Activated CD4-positive, CD25-positive, alpha-beta regulatory T cell treated with anti-CD3 and anti-CD28 coated beads, Interleukin-2, amount 50 U/mL, for 16 hours (primary cell): ENCODE measurements around the gene FAM200B.

ENCODE experiments used
- DNase-seq: peaks from one replicate; pipeline ENCODE4 v3.0.0-alpha.2; 2020; ENCODE audit warnings: low read depth, low spot score

Gene FAM200B

DNA sequence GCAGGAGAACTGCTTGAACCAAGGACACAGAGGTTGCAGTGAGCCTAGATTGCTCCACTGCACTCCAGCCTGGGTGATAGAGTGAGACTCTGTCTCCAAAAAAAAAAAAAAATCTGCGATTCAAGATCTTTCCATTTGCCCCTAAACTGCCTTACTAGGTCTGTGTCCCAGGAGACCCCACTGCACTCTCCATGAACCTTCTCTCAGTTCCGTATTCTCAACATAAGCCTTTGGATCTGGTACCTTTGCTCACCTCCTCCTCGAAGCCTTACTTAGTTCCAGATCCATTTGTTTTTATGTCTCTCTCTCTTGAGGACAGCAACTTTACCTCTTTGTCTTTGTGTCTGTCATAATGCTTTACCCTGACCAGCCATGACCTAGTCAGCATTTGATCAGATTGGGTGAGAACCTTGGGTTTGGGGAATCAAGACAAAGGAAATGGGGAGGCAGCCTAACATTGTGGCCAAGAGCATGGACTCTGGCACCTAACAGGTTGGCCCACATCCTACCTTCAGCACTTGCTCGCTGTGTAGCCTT is 55.0 kb downstream of the FAM200B start:
- DNase-seq = no peak

DNA sequence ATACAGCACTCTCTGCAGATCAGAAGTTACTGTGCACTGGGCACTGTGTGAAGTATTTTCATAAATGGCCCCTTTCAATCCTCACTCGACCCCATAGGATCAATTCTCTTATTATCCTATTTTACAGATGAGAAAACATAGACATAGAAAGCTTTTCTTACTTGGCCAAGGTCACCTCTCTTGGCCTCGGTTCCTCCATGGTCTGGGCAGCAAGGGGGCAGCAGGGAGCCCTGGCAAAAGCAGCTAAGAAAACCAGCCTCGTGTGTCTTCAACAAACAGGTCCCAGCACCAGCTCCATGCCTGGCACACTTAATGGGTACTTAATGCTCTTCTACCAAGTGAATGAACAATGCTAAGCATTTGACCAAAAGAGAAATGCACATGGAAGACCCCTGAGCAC is 55.6 kb downstream of the FAM200B start:
- no peak for DNase-seq

DNA sequence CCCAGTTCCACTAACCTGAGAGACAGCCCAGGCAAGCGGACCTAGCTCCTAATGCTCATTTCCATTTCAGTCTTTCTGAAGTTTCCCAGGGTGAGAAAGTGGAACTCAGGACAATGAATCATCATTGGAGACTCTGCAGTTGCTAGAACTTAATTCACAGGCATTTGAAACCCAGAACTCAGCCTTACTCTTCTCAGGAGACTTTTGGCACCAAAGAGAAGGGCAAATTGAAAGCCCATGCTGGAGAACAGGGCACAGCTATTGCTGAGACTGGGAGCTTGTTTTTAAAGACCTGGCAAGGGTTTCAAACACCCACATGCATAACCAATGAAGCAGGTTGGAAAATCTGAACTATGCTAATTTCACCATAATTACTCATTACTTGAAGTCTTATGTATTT is 57.2 kb downstream of the FAM200B start:
- DNase-seq = no peak
